ENCODE data around the gene KRTAP12-2. TPM values are rescaled to one million over a fixed set of nuclear protein-coding genes. Genes with fewer than 3 reads are reported as not detected.

Gene KRTAP12-2
- total RNA-seq, 4 donors from 2014 or later: not detected

DNA sequence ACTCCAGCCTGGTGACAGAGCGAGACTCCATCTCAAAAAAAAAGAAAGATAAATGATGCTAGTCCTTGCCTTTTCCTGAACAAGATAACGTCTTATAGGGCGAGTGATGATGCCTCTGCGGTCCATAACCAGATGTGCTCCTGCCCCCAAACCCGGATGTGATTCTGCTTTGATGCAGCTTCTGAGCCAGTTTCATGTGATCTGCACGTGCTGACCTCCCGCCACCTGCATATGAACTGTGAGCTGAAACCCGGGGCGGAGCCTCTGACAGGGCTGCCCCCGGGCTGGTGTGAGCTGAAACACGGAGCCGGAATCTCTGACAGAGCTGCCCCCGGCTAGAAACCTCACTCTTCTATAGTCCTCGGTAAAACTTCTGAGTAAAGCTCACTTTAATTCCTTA, 13.6 kb downstream of the KRTAP12-2 start:
- in situ Hi-C loops (cut with MboI; ENCODE audit: low sequenced_read_pairs in 4 of 4): no loop called here
- ATAC-seq (no peak), DNase-seq (no peak)
- no peak for TF ChIP-seq CTCF (IDR thresholded peaks at IDR 0.05 in 4 of 5, conservative IDR thresholded peaks at IDR 0.05 in 1 of 5)
- Histone ChIP-seq H3K36me3 (no peaks in the 10 kb centered on the region), H3K4me3 (no peak overlapping the region), H3K27me3 (peaks cover 8 to 14% (median 11%) of the 10 kb centered on the region in 3 donors), H3K4me1 (no peaks in the 10 kb centered on the region), H3K27ac (no peak overlapping the region), H3K9me3 (no peaks in the 10 kb centered on the region)
- intact Hi-C loops (cut with DNase I; ENCODE audit: low total_unique reads): no loop called here

DNA sequence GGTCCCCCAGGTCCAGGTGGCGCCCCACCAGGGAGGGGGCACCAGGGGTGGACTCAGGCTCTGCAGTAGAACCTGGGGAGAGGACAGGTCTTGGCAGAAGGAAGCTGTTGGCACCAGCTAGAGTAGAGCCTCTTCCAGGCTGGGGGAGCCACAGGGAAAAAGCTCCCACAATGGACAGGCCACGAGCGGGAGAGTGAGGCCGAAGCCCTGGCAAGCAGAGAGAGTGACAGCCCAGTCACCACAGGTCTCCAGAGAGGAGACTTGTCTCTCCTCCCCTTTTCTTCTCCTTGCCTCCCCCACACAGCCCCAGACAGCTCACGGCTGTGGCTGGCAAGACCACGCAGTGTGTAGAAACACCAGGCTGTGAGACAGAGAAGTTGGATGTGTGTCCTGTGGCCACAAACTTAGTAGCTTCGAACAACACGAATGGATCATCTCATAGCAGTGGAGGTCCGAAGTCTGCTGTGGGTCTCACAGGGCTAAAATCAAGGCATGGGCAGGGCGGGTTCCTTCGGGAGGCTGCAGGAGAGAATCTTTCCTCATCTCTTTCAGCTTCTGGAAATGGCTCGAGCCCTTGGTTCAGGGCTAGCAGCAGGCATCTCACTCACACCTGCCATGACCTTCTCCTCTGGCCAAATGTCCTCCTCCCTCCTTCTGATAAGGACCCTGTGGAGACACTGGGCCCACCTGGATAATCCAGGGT, 15.6 kb downstream of the KRTAP12-2 start:
- Histone ChIP-seq H3K9me3 (no peaks in the 10 kb centered on the region), H3K27me3 (peaks cover 7 to 16% (median 11%) of the 10 kb centered on the region in 3 donors), H3K36me3 (no peaks in the 10 kb centered on the region), H3K4me1 (no peaks in the 10 kb centered on the region), H3K27ac (no peak overlapping the region), H3K4me3 (no peak overlapping the region)
- no peak for DNase-seq
- intact Hi-C loops (cut with DNase I; ENCODE audit: low total_unique reads) (no loop called here), in situ Hi-C loops (cut with MboI; ENCODE audit: low sequenced_read_pairs in 4 of 4) (no loop called here)
- no peak for TF ChIP-seq POLR2A (IDR thresholded peaks at IDR 0.05)
- no peak for TF ChIP-seq CTCF (IDR thresholded peaks at IDR 0.05 in 4 of 5, conservative IDR thresholded peaks at IDR 0.05 in 1 of 5)
- ATAC-seq: no peak

DNA sequence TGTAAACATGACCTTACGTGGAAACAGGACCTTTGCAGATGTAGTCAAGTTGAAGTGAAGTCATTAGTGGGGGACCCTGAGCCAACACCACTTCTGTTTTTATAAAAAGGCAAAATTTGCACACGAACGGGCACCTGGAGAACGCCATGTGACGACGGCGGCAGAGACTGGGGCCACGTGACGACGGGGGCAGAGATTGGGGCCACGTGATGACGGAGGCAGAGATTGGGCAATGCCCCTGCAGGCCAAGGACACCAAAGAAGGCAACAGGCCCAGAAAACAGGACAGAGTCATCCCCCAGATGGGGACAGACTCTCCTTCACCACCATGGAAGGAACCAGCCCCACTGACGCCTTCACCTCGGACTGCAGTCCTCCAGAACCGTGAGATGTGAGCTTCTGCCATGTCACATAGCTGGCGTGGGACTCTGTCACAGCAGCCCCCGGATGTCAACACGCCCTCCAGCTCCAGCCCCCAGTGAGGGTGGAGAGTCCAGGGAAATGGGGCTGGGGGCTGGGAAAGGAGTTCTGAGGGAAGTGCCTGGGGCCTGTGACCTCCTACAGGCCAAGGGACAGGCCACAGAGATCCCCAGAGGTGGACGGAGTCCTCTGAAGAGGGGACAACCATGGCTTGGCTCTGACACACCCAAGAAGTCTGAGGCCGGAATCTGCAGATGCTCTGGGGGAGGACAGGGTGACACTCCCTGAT, 16.3 kb downstream of the KRTAP12-2 start:
- in situ Hi-C loops (cut with MboI; ENCODE audit: low sequenced_read_pairs in 4 of 4): no loop called here

DNA sequence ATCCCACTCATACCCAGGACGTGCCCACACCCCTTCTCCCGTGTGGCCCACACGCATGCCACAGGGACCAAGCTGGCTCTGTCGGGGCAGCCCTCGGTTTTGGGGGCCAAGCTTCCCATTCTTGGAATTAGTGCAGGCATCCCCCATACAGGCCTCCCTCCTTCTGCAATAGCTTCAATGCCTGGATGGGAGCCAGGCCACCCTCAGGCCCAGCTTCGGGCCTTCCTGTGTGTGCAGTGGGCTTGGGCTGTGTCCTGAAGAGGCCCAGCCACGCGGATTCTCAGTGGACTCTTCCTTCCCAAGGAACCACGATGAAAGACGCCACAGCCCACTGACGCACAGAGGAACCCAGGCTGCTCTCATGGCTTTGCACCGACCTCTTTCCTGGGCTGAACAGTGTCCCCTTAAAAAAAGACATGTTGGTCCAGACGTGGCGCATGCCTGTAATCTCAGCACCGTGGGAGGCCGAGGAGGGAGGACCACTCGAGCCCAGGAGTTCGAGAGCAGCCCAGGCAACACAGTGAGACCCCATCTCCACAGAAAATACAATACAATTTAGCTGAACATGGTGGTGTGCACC, 17.1 kb downstream of the KRTAP12-2 start:
- no peaks in the 10 kb centered on the region for H3K36me3 ChIP-seq
- ATAC-seq (no peak), DNase-seq (no peak)
- TF ChIP-seq POLR2A (IDR thresholded peaks at IDR 0.05): no peak
- TF ChIP-seq CTCF (IDR thresholded peaks at IDR 0.05 in 4 of 5, conservative IDR thresholded peaks at IDR 0.05 in 1 of 5): no peak
- in situ Hi-C loops (cut with MboI; ENCODE audit: low sequenced_read_pairs in 4 of 4): no loop called here
- intact Hi-C loops (cut with DNase I; ENCODE audit: low total_unique reads): no loop called here
- peaks cover 10 to 16% (median 11%) of the 10 kb centered on the region in 3 donors for H3K27me3 ChIP-seq
- no peaks in the 10 kb centered on the region for H3K4me1 ChIP-seq
- no peaks in the 10 kb centered on the region for H3K9me3 ChIP-seq
- H3K4me3 ChIP-seq: no peak overlapping the region
- no peak overlapping the region for H3K27ac ChIP-seq

More for the DNA sequence above, 16.3 kb downstream of the KRTAP12-2 start:
- Histone ChIP-seq H3K4me3 (no peak overlapping the region), H3K4me1 (no peaks in the 10 kb centered on the region), H3K27me3 (peaks cover 8 to 16% (median 11%) of the 10 kb centered on the region in 3 donors), H3K27ac (no peak overlapping the region), H3K36me3 (no peaks in the 10 kb centered on the region), H3K9me3 (no peaks in the 10 kb centered on the region)
- no peak for ATAC-seq
- intact Hi-C loops (cut with DNase I; ENCODE audit: low total_unique reads): no loop called here
- TF ChIP-seq POLR2A (IDR thresholded peaks at IDR 0.05) (no peak), CTCF (IDR thresholded peaks at IDR 0.05 in 4 of 5, conservative IDR thresholded peaks at IDR 0.05 in 1 of 5) (no peak)
- no peak for DNase-seq
